ENCODE data around the gene ACACB. TPM values are rescaled to one million over a fixed set of nuclear protein-coding genes. Genes with fewer than 3 reads are reported as not detected.

Gene ACACB
- total and polyA plus RNA-seq, 2 experiments from 2014 or later, result 6.2 to 15.4 TPM

GRCh38 chr12:109209082-109209481, 92.7 kb downstream of the ACACB start (continued):
- TF ChIP-seq, protein P1, sequence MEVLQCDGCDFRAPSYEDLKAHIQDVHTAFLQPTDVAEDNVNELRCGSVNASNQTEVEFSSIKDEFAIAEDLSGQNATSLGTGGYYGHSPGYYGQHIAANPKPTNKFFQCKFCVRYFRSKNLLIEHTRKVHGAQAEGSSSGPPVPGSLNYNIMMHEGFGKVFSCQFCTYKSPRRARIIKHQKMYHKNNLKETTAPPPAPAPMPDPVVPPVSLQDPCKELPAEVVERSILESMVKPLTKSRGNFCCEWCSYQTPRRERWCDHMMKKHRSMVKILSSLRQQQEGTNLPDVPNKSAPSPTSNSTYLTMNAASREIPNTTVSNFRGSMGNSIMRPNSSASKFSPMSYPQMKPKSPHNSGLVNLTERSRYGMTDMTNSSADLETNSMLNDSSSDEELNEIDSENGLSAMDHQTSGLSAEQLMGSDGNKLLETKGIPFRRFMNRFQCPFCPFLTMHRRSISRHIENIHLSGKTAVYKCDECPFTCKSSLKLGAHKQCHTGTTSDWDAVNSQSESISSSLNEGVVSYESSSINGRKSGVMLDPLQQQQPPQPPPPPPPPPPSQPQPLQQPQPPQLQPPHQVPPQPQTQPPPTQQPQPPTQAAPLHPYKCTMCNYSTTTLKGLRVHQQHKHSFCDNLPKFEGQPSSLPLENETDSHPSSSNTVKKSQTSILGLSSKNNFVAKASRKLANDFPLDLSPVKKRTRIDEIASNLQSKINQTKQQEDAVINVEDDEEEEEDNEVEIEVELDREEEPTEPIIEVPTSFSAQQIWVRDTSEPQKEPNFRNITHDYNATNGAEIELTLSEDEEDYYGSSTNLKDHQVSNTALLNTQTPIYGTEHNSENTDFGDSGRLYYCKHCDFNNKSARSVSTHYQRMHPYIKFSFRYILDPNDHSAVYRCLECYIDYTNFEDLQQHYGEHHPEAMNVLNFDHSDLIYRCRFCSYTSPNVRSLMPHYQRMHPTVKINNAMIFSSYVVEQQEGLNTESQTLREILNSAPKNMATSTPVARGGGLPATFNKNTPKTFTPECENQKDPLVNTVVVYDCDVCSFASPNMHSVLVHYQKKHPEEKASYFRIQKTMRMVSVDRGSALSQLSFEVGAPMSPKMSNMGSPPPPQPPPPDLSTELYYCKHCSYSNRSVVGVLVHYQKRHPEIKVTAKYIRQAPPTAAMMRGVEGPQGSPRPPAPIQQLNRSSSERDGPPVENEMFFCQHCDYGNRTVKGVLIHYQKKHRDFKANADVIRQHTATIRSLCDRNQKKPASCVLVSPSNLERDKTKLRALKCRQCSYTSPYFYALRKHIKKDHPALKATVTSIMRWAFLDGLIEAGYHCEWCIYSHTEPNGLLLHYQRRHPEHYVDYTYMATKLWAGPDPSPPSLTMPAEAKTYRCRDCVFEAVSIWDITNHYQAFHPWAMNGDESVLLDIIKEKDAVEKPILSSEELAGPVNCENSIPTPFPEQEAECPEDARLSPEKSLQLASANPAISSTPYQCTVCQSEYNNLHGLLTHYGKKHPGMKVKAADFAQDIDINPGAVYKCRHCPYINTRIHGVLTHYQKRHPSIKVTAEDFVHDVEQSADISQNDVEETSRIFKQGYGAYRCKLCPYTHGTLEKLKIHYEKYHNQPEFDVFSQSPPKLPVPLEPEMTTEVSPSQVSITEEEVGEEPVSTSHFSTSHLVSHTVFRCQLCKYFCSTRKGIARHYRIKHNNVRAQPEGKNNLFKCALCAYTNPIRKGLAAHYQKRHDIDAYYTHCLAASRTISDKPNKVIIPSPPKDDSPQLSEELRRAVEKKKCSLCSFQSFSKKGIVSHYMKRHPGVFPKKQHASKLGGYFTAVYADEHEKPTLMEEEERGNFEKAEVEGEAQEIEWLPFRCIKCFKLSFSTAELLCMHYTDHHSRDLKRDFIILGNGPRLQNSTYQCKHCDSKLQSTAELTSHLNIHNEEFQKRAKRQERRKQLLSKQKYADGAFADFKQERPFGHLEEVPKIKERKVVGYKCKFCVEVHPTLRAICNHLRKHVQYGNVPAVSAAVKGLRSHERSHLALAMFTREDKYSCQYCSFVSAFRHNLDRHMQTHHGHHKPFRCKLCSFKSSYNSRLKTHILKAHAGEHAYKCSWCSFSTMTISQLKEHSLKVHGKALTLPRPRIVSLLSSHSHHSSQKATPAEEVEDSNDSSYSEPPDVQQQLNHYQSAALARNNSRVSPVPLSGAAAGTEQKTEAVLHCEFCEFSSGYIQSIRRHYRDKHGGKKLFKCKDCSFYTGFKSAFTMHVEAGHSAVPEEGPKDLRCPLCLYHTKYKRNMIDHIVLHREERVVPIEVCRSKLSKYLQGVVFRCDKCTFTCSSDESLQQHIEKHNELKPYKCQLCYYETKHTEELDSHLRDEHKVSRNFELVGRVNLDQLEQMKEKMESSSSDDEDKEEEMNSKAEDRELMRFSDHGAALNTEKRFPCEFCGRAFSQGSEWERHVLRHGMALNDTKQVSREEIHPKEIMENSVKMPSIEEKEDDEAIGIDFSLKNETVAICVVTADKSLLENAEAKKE (CRISPR knock-in tag; IDR thresholded peaks at IDR 0.05), result no peak
- no peak for TF ChIP-seq STAT1 (IDR thresholded peaks at IDR 0.05; ENCODE audit: unreplicated experiment)

DNA sequence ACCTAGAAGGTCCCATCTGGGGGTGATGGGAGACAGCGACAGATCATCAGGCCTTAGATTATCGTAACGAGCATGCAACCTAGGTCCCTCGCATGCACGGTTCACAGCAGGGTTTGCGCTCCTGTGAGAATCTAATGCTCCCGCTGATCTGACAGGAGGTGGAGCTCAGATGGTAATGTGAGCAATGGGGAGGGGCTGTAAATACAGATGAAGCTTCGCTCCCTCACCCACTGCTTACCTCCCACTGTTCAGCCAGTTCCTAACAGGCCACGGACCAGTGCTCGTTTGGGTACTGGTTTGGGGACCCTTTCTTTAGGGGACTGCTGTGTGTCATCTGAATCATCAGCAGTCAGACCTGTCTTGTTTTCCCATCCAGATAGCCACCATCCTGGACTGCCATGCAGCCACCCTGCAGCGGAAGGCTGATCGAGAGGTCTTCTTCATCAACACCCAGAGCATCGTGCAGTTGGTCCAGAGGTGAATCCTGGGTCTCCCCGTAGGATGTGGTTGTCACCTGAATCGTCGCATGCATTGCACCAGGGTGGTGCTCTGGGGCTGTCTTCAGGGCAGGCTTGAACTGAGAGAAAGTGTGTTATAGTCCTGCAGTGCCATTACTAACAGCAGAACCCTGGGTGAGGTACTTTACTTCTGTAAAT, 96.2 kb downstream of the ACACB start:
- Histone ChIP-seq H3K27me3 (ENCODE audit: insufficient read depth) (no peaks in the 10 kb centered on the region), H3K4me3 (no peak overlapping the region), H3K36me3 (ENCODE audit: insufficient read depth) (no peaks in the 10 kb centered on the region), H3K9me2 (ENCODE audit: insufficient read depth) (no peaks in the 10 kb centered on the region), H2AFZ (no peak overlapping the region), H3F3A (replicated peaks; ENCODE audit: low read depth) (peaks cover 9% of the 10 kb centered on the region), H3K4me1 (ENCODE audit: insufficient read depth) (no peaks in the 10 kb centered on the region), H4K20me1 (replicated peaks; ENCODE audit: insufficient read depth) (no peaks in the 10 kb centered on the region), H3K4me2 (no peak overlapping the region), H3K27ac (ENCODE audit: low read depth) (no peak overlapping the region), H3K79me2 (replicated peaks; ENCODE audit: insufficient read depth) (no peaks in the 10 kb centered on the region)
- H3K4me3 Mint-ChIP-seq, result no peak overlapping the region
- peaks cover 17% of the 10 kb centered on the region for H3K36me3 Mint-ChIP-seq (ENCODE audit: low read depth)
- no peaks in the 10 kb centered on the region; the same call in 2 of the 3 replicates for H3K9me3 Mint-ChIP-seq
- DNase-seq (ENCODE audit: low spot score) (no peak), ATAC-seq (no peak)
- H3K27ac Mint-ChIP-seq, result no peak overlapping the region
- H3K4me1 Mint-ChIP-seq, result no peaks in the 10 kb centered on the region
- peaks cover 3% of the 10 kb centered on the region for H3K27me3 Mint-ChIP-seq (ENCODE audit: insufficient read depth, low read depth, poor library complexity)
- TF ChIP-seq EZH2 (IDR thresholded peaks at IDR 0.05; ENCODE audit: low read depth, unreplicated experiment) (no peak), EZH2phosphoT487 (IDR thresholded peaks at IDR 0.05; ENCODE audit: unreplicated experiment) (no peak), JUNB (IDR thresholded peaks at IDR 0.05; ENCODE audit: unreplicated experiment) (no peak)
- TF ChIP-seq, protein P2, sequence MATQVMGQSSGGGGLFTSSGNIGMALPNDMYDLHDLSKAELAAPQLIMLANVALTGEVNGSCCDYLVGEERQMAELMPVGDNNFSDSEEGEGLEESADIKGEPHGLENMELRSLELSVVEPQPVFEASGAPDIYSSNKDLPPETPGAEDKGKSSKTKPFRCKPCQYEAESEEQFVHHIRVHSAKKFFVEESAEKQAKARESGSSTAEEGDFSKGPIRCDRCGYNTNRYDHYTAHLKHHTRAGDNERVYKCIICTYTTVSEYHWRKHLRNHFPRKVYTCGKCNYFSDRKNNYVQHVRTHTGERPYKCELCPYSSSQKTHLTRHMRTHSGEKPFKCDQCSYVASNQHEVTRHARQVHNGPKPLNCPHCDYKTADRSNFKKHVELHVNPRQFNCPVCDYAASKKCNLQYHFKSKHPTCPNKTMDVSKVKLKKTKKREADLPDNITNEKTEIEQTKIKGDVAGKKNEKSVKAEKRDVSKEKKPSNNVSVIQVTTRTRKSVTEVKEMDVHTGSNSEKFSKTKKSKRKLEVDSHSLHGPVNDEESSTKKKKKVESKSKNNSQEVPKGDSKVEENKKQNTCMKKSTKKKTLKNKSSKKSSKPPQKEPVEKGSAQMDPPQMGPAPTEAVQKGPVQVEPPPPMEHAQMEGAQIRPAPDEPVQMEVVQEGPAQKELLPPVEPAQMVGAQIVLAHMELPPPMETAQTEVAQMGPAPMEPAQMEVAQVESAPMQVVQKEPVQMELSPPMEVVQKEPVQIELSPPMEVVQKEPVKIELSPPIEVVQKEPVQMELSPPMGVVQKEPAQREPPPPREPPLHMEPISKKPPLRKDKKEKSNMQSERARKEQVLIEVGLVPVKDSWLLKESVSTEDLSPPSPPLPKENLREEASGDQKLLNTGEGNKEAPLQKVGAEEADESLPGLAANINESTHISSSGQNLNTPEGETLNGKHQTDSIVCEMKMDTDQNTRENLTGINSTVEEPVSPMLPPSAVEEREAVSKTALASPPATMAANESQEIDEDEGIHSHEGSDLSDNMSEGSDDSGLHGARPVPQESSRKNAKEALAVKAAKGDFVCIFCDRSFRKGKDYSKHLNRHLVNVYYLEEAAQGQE (IDR thresholded peaks at IDR 0.05; ENCODE audit: unreplicated experiment), result no peak

All from GM23338 (cell line).